GM18508 (cell line): ENCODE data around the gene FADS6.
"Not testable (repeated sequence)": the region's sequence is repeated elsewhere in the genome, so short reads cannot be mapped to it uniquely, and the experiment has no call there.

Source experiments
- ATAC-seq: cut with Tn5 transposase; IDR thresholded peaks from one replicate; pipeline ENCODE4 v1.9.1; 2021; ENCODE audit warnings: moderate number of reproducible peaks; ENCODE audit not compliant: insufficient read depth, unreplicated experiment

Gene FADS6

GRCh38 chr17:74921026-74921681, 27.7 kb upstream of the FADS6 start:
- no peak for ATAC-seq

DNA sequence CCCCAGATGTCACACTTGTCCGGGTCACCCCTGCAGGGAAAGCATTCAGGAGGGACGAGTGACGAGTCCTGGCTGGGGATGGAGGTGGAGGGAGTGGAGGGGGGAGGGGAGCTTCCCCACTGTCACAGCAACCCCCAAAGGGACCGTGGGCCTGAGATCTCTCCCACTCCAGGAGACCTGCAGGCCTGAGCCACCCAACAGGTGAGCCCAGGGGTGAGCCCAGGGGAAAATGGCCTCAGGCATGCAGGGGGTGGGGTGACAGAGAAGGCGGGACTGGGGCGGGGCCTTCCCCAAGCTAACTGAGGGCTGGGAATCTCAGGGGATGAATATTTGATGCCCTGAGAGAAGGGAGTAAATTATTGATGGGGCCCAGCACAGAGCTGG, 27.2 kb upstream of the FADS6 start:
- ATAC-seq: no peak

DNA sequence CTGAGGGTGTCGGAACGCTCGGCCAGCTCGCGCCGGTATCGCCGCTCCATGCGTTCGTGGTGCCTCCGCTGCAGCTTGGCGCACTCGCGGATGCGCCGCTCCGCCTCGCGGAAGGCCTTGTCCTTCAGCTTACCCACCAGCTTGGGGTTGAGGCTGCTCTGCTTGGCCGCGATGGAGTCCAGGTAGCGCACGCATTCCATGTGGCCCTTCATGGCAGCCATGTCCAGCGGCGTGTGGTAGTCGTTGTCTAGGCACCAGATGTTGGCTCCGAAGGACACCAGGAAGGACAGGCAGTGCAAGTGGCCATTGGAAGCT, 26.8 kb upstream of the FADS6 start:
- ATAC-seq: no peak

DNA sequence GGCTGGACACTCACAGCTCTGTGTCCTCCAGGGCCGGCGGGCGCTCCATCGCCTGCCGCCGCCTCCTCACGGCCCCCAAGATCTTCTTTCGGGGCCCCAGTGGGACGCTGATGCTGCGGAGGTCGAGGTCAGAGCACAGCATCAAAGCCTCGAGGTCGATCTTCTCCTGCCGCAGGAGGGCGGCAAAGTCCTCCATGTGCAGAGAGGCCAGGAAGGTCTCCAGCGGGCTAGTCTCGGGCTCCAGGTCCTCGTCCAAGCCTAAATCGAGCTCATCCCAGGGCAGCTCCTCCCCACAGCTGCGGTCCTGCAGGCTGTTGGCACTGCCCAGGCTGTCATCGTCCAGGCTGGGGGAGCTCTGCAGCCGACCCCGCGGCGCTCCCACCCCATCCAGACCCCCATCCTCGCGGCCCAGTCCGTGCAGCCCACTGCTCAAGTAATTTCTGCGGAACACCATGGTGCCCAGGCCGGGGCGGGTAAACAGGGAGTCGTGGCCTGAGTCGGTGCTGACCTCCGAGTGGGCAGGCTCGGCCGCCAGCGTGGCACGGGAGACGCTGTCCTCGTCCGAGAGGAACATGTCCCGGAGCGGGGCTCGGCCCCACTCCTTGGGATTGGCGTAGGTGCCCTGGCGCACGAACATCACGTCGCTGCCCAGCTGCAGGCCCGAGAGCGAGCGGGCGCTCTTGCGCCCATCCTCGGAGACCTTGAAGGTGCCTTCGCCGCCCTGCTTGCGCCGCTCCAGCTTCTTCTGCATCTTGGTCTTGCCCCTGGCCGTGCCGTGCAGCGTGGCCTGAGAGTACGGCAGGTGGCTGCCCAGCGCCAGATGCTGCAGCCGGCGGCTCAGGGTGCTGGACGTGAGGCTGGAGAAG, 26.2 kb upstream of the FADS6 start:
- ATAC-seq: no peak

DNA sequence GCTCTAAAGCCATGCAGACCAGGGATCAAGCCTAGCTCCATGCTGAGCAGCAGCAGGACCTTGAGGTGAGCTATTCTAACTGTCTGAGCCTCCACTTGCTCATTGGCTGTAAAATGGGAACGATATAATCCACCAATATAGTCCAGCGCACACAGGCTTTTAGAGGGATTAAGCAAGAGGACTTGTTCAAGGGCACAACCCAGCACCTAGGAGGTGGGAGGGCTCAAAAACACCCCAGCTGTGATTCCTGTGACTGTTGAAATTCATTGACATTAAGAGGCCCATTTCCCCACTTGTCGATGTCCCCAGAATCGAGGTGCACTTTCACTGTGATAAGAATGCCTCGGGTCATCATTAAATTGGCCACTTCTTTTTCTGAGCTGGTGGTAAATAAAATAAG, 25.5 kb upstream of the FADS6 start:
- no peak for ATAC-seq

DNA sequence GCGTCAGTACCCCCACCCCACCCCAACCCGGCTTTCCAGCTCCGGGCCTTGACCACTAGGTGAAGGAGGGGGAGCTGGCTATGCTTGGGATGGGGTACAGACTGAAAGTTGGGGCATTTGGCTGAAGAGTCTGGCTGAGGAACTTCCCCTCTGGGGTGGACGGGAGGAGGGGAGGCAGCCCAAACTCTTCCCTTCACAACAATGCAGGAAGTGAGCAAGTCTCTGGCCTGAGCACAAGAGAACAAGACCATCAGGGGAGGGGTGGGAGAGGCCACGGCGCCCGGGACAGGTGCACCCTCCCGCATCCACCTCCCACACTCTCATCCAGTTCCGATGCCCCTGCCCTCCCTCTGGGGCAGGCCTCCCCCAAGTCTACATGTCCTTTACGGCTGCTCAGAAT, 24.0 kb upstream of the FADS6 start:
- ATAC-seq: no peak

- ATAC-seq: no peak
Measured at GRCh38 chr17:74916851-74917199, 23.4 kb upstream of the FADS6 start.

DNA sequence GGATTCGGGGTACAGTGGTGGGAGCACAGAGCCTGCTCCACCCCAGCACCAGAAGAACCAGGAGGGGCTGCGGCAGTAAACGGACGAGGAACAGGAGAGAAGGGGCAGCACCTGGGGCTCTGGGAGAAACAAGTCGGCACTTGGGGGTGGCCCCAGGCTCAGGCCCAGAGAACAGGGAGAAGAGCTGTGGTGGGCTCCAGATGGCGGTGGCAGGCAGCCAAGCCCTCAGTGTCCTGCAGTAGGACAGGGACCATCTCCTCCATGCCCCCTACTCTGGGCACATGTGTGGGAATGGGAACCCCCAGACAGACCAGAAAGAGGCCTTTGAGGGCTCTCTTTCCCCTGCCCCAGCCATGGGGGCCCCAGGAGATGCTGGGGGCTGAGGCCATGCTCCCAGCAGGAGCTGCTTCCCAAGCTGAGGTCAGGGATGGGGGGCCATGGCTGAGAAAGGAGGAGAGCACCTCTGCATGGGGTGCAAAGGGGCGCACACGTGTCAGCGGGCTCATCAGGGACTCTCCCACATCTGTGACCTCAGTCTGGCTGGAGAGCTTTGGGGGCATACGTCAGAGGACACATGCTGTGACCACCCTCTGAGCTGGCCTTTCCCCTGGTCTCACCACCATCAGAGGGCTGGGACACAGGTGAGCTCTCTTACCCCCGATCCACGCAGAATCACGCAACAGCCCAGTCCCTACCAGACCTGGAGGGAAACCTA, 22.9 kb upstream of the FADS6 start:
- no peak for ATAC-seq

GRCh38 chr17:74911423-74911822, 18.0 kb upstream of the FADS6 start:
- not testable (repeated sequence) for ATAC-seq

GRCh38 chr17:74909097-74909496, 15.7 kb upstream of the FADS6 start:
- ATAC-seq: not testable (repeated sequence)

GRCh38 chr17:74907012-74907411, 13.6 kb upstream of the FADS6 start:
- no peak for ATAC-seq

DNA sequence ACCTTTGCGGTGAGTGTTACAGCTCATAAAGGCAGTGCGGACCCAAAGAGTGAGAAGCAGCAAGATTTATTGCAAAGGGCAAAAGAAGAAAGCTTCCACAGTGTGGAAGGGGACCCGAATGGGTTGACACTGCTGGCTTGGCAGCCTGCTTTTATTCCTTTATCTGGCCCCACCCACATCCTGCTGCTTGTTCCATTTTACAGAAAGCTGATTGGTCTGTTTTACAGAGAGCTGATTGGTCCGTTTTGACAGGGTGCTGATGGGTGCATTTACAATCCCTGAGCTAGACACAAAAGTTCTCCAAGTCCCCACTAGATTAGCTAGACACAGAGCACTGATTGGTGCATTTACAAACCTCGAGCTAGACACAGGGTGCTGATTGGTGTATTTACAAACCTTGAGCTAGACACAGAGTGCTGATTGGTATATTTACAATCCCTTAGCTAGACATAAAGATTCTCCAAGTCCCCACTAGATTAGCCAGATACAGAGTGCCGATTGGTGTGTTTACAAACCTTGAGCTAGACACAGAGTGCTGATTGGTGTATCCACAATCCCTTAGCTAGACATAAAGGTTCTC, 12.9 kb upstream of the FADS6 start:
- not testable (repeated sequence) for ATAC-seq

DNA sequence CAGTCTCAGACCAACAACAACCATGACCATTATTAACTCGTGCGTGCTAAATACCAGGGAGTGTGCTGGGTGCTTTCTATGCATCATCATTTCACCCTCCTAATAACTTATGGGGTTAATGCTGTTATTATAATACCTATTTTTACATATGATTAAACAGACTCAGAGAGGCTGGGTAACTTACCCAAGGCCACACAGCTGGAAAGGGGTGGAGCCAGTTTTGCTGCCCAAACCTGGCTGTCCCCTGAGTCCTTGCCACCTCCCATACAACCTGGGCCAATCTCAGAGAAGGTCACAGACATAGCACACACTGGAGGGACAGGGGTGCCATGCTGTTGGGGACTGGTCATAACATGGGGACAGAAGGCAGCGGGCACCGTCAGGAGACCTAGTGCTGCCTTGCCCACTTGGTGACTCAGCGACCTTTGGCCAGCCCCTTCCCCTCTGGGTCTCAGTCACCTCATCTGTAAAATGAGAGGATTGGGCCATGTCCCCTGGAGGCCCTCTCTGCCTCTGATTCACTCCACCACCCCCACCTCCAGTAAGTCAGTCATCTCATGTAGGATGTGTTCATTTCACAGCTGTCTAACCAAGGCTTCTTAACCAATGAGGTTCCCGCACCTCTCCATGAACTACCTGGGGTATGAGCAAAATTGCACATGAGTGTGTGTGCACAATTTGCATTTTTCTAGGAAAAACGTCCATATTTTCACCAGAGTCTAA, 11.4 kb upstream of the FADS6 start:
- no peak for ATAC-seq

DNA sequence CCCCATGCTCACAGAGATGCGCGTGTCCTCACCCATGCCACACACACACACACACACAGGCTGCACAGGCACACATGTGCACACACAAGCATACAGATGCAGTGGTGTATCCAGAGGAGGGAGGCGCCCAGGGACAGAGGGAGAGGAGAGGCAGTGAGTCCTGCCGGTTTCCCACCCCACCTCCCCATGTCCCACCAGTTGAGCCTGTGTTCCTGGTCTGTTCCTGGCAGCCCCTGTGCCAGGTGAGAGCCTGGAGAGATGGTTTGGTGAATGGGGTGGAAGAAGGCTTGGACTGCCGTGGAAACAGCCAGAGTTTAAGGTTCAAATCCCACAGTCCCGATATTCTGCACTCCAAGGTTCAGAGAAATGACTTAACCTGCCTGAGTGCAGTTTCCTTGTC, 10.2 kb upstream of the FADS6 start:
- ATAC-seq: no peak

GRCh38 chr17:74903034-74903433, 9.6 kb upstream of the FADS6 start:
- no peak for ATAC-seq

- ATAC-seq: no peak
Measured at GRCh38 chr17:74901353-74902135, 8.1 kb upstream of the FADS6 start.

DNA sequence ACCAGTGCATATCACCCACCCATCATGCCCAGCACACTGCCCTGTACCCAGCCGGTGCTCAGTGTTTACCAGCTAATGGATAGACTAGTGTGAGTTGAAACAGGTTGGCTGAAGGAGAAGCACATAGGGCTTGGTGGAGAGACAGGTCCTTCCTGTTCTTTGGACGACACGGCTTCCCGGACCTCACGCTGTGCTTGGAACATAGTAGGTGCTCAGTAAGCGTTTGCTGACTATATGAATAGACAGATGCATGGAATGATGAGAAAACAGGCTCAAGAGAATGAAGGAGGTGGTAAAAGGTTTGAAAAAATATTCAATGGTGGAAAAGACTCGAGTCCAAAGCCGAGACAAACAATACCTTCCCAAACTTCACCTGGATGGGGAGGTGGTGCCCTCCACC, 6.8 kb upstream of the FADS6 start:
- no peak for ATAC-seq

GRCh38 chr17:74898376-74898946, 5.0 kb upstream of the FADS6 start:
- no peak for ATAC-seq

DNA sequence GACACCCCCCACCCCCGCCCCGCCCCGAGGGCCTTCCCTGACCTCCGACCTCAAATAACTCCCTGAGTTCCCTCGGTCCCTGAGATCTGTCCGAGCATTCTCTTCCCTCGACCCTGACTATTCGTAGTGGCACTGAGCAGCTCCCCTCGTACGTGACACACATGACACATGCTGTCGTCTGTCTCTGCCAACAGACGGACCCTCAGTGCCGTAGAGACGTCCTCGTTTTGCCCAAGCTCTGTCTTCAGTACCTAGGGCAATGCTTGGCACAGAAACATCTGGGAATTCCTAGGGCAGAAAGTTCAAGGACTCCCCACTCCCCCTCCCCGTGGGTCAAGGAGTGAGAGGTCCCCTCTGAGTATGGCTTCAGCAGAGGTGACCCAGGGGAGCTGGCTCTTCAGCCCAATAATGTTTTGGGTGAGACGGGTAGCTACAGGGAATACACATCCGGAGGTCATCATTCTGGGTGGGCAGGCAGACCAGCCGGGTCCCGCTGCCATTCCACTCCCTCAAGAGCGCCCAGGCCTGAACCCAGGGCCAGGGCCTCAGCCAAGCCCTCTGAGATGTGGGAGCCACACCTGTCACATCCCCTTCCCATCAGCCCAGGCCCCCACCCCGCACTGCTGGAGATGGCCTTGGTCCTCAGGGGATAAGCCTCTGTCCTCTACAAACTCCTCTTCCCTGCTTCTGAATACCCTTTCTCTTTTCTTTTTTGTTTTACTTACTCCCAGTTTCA, 671 bp upstream of the FADS6 start:
- no peak for ATAC-seq
